Adrenal gland (tissue), 12 donors: ENCODE results near the gene CRYAB. TPM values are rescaled to one million over a fixed set of nuclear protein-coding genes. Genes with fewer than 3 reads are reported as not detected.

Experiments used
- DNase-seq, 7 donors: peaks; one replicate each; pipeline ENCODE4 v3.0.0-alpha.2; 2019 to 2020
- H3K27ac ChIP-seq, 5 donors: fragments of 200-600 bp; sonication (generic) in 4 of 5; 1 replicate in 3 of 5; 2 replicates in 2 of 5; pipeline versions ENCODE4 v1.5.1 to v1.8.0; 2016 to 2020; ENCODE audit warnings: mild to moderate bottlenecking in 1 of 5
- H3K27me3 ChIP-seq: fragments of 200-600 bp; 2 replicates; pipeline ENCODE4 v1.8.0; 2021
- H3K36me3 ChIP-seq, 2 donors: fragments of 200-600 bp; replicated peaks in 1 of 2; 1 replicate in 1 of 2; 2 replicates in 1 of 2; pipeline versions ENCODE4 v1.5.1 to v1.8.0; 2018 to 2022
- H3K4me1 ChIP-seq, 2 donors: fragments of 200-600 bp; replicated peaks in 1 of 2; 1 replicate in 1 of 2; 2 replicates in 1 of 2; pipeline versions ENCODE4 v1.5.1 to v1.8.0; 2018 to 2021
- H3K4me3 ChIP-seq, 4 donors: fragments of 200-600 bp; sonication (generic) in 3 of 4; one replicate each; pipeline ENCODE4 v1.5.1; 2016 to 2018
- H3K9me3 ChIP-seq, 3 donors: fragments of 200-600 bp; sonication (generic) in 1 of 3; replicated peaks in 1 of 3; 1 replicate in 2 of 3; 2 replicates in 1 of 3; pipeline versions ENCODE4 v1.5.1 to v1.8.0; 2016 to 2021
- CTCF ChIP-seq, 6 experiments: fragments of 450-650 bp in 4 of 6; fragments of 200-600 bp in 2 of 6; sonication (generic) in 1 of 6; IDR thresholded peaks; 1 replicate in 5 of 6; 2 replicates in 1 of 6; pipeline versions ENCODE4 v1.5.1 to v1.8.0; 2016 to 2021; ENCODE audit warnings: antibody characterized with exemption in 6 of 6, mild to moderate bottlenecking in 2 of 6, moderate library complexity in 1 of 6
- POLR2A ChIP-seq, 2 donors: fragments of 450-650 bp; IDR thresholded peaks; one replicate each; pipeline ENCODE4 v1.6.1; 2017; ENCODE audit warnings: antibody characterized with exemption in 2 of 2, mild to moderate bottlenecking in 2 of 2, moderate library complexity in 1 of 2
- WGBS, 4 donors: extraction: QIAGEN DNeasy Blood & Tissue Kit in 2 of 4; methylation state at CpG; one replicate each; pipeline versions ENCODE4 v1.1.5 to v1.1.7; 2013 to 2017; 5-methylcytosine and 5-hydroxymethylcytosine counted together
- intact Hi-C, 2 donors: fragments of 100-400 bp; cut with DNase I; formaldehyde crosslinking; loops; one replicate each; pipeline versions ENCODE4 v1.14.1 to v1.15.0; 2022 to 2023
- polyA plus RNA-seq, 3 donors: library from polyadenylated mRNA; stranded (reverse); fragments of 200-250 nt in 2 of 3; fragments of 350-450 nt in 1 of 3; fragmentation: Illumina TruSeq in 1 of 3; extraction: RNeasy Lipid Tissue Mini Kit (QIAGEN cat#74804) in 1 of 3; gene quantifications; one replicate each; pipeline ENCODE4 v1.2.3, GENCODE V29; 2013 to 2014
- total RNA-seq, 9 donors: library from RNA; depleted of rRNA in 4 of 9; stranded (reverse); fragments of >200 nt in 4 of 9; fragments of 120-200 nt in 1 of 9; fragmentation: NEBNext Ultra II Directional in 1 of 9; extraction: Animal tissue kit (Norgen Biotek cat#: 25700) in 1 of 9; gene quantifications; one replicate each; pipeline versions ENCODE4 v1.1.0 to v1.2.4, GENCODE V29; 2013 to 2023
- donor health status: healthy with polysubstance abuse.
- donor health status: Bipolar disorder and iron deficiency.
- donor health status: DM: yes; HTN: yes; CAD: no.
- donor health status: DM: no; HTN: no; CAD: no.
- donor health status: DM: no; HTN: no; CAD: no.
- donor health status: DM: yes; HTN: yes; CAD: no.

The CRYAB gene
- total and polyA plus RNA-seq, 12 donors = 6.8 to 108 (median 66.5) TPM

DNA sequence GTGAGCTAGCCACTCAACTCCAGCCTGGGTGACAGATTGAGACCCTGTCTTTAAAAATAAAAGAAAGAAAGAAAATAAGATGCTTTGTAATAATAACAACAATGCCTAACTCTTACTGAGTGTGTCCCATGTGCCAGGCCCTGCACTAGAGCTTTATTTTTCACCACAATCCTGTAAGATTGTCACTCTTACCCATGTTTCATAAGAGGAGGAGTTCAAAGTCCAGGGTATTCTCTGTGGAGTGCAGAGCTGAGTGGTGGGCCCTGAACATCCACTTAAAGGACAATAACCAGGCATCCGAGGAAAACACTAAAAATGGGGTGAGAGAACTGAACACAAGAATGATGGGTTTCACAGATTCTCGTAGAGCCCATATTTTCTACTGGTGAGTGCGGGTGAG is 6.2 kb upstream of the CRYAB start:
- no peak overlapping the region for H3K4me3 ChIP-seq
- no peak overlapping the region for H3K27ac ChIP-seq
- no peak for DNase-seq
- H3K4me1 ChIP-seq = peaks cover 0 to 14% of the 10 kb centered on the region in 2 donors
- no peaks in the 10 kb centered on the region for H3K27me3 ChIP-seq
- no peaks in the 10 kb centered on the region for H3K9me3 ChIP-seq
- intact Hi-C loops = no loop called here
- WGBS, 4 donors = 89 to 100% (median 93%) methylated on average over 3 of the region's 3 CpGs
- H3K36me3 ChIP-seq = no peaks in the 10 kb centered on the region
- TF ChIP-seq POLR2A (IDR thresholded peaks at IDR 0.05) = no peak

DNA sequence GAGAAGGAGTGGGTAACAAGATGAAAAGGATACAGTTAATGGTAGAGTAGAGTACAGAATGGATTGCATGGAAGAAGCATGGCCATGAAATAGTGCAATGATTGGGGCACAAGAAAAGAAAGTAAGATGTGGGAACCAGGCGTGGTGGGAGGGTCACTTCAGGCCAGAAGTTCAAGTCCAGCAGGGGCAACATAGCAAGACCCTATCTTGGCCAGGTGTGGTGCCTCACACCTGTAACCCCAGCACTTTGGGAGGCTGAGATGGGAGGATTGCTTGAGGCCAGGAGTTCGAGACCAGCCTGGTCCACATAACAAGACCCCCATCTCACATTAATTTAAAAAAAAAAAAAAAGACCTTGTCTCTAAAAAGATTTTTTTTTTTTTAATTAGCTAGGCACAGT is 5.7 kb upstream of the CRYAB start:
- H3K27ac ChIP-seq = no peak overlapping the region
- H3K27me3 ChIP-seq = no peaks in the 10 kb centered on the region
- WGBS, 4 donors = 82 to 93% (median 90%) methylated on average over 2 of the region's 2 CpGs
- no peak for DNase-seq
- no peaks in the 10 kb centered on the region for H3K9me3 ChIP-seq
- no peak for TF ChIP-seq CTCF (IDR thresholded peaks at IDR 0.05)
- TF ChIP-seq POLR2A (IDR thresholded peaks at IDR 0.05) = no peak
- intact Hi-C loops = no loop called here
- H3K4me3 ChIP-seq = no peak overlapping the region
- no peaks in the 10 kb centered on the region for H3K36me3 ChIP-seq
- peaks cover 4 to 12% of the 10 kb centered on the region in 2 donors for H3K4me1 ChIP-seq

- WGBS, 4 donors = 85 to 100% (median 95%) methylated on average over 1 of the region's 1 CpG
- H3K4me3 ChIP-seq = no peak overlapping the region
- H3K27ac ChIP-seq = no peak overlapping the region
- peaks cover 8 to 12% of the 10 kb centered on the region in 2 donors for H3K4me1 ChIP-seq
- intact Hi-C loops = no loop called here
- no peaks in the 10 kb centered on the region for H3K27me3 ChIP-seq
- no peaks in the 10 kb centered on the region for H3K9me3 ChIP-seq
- DNase-seq = no peak
- TF ChIP-seq CTCF (IDR thresholded peaks at IDR 0.05) (no peak), POLR2A (IDR thresholded peaks at IDR 0.05) (no peak)
- H3K36me3 ChIP-seq = no peaks in the 10 kb centered on the region
These were observed 5.2 kb upstream of the CRYAB start for GRCh38 chr11:111916768-111917167.

- DNase-seq = peak in 5 of 7 donors; percentile 59 to 80 (median 73)
- intact Hi-C loops = no loop called here
These were observed 2.4 kb upstream of the CRYAB start for GRCh38 chr11:111913997-111914396.

More at GRCh38 chr11:111913997-111914396, 2.4 kb upstream of the CRYAB start:
- TF ChIP-seq CTCF (IDR thresholded peaks at IDR 0.05) (no peak), POLR2A (IDR thresholded peaks at IDR 0.05) (peak in 1 of 2 donors; percentile 23)
- Histone ChIP-seq H3K36me3 (no peaks in the 10 kb centered on the region), H3K27me3 (no peaks in the 10 kb centered on the region), H3K27ac (peak overlapping the region in 4 of 5 donors; percentile 1 to 87 (median 70)), H3K4me3 (peak overlapping the region in 1 of 4 donors; percentile 53), H3K9me3 (no peaks in the 10 kb centered on the region), H3K4me1 (peaks cover 17 to 30% of the 10 kb centered on the region in 2 donors)
- 12 to 32% (median 29%) methylated on average over 4 of the region's 4 CpGs for WGBS, 4 donors
